GM12892 (cell line): Measurements from ENCODE around the gene DPM3.

Experiments
- DNase-seq: peaks from one replicate; pipeline ENCODE4 v3.0.0; 2011; ENCODE audit not compliant: insufficient read length
- FAIRE-seq: peaks from 2 replicates; lab custom pipeline; 2011; peaks lifted over from hg19 to GRCh38; lab: Jason Lieb, UNC
- POLR2A ChIP-seq: IDR thresholded peaks from 2 replicates; pipeline ENCODE4 v1.6.1; 2011; ENCODE audit warnings: low read depth, low read length, control low read depth
- POLR2AphosphoS5 ChIP-seq: IDR thresholded peaks from 2 replicates; pipeline ENCODE4 v1.6.1; 2011; ENCODE audit warnings: low read depth, low read length, control low read depth
- TAF1 ChIP-seq: IDR thresholded peaks from 2 replicates; pipeline ENCODE4 v1.6.1; 2011; ENCODE audit warnings: low read depth, mild to moderate bottlenecking, control low read depth, low read length, borderline replicate concordance

DPM3 gene

GRCh38 chr1:155110381-155110780 lies 29.9 kb downstream of the DPM3 start:
- no peak for DNase-seq
- no peak for FAIRE-seq
- TF ChIP-seq POLR2AphosphoS5 (no peak), TAF1 (no peak), POLR2A (no peak)

- FAIRE-seq: no peak
- no peak for TF ChIP-seq POLR2AphosphoS5
- TF ChIP-seq TAF1: no peak
- no peak for DNase-seq
These were observed 32.0 kb downstream of the DPM3 start for GRCh38 chr1:155108296-155108695.

- TF ChIP-seq POLR2A: no peak
- no peak for TF ChIP-seq TAF1
- no peak for TF ChIP-seq POLR2AphosphoS5
- FAIRE-seq: no peak
- no peak for DNase-seq
These were observed 32.7 kb downstream of the DPM3 start for GRCh38 chr1:155107309-155108264.

- FAIRE-seq (no peak), DNase-seq (no peak)
- no peak for TF ChIP-seq TAF1
- TF ChIP-seq POLR2AphosphoS5: no peak
- no peak for TF ChIP-seq POLR2A
These were observed 33.5 kb downstream of the DPM3 start for GRCh38 chr1:155106862-155107261.

GRCh38 chr1:155105604-155106011 lies 34.7 kb downstream of the DPM3 start:
- no peak for TF ChIP-seq TAF1
- TF ChIP-seq POLR2A: no peak
- no peak for TF ChIP-seq POLR2AphosphoS5
- DNase-seq: no peak
- no peak for FAIRE-seq

GRCh38 chr1:155104605-155105534 lies 35.5 kb downstream of the DPM3 start:
- TF ChIP-seq POLR2A (no peak), POLR2AphosphoS5 (no peak), TAF1 (no peak)
- FAIRE-seq: no peak
- no peak for DNase-seq

- TF ChIP-seq POLR2AphosphoS5 (no peak), POLR2A (no peak)
- no peak for FAIRE-seq
These were observed 37.0 kb downstream of the DPM3 start for GRCh38 chr1:155103325-155103724.

GRCh38 chr1:155099331-155099730 lies 41.0 kb downstream of the DPM3 start:
- TF ChIP-seq TAF1: no peak
- DNase-seq: no peak
- FAIRE-seq: no peak

More at GRCh38 chr1:155103325-155103724, 37.0 kb downstream of the DPM3 start:
- no peak for DNase-seq

GRCh38 chr1:155094622-155094948 lies 45.7 kb downstream of the DPM3 start:
- DNase-seq: no peak
- no peak for FAIRE-seq
- TF ChIP-seq POLR2AphosphoS5: no peak
- no peak for TF ChIP-seq POLR2A
- TF ChIP-seq TAF1: no peak

- no peak for FAIRE-seq
- no peak for DNase-seq
- no peak for TF ChIP-seq POLR2AphosphoS5
- no peak for TF ChIP-seq TAF1
- no peak for TF ChIP-seq POLR2A
These were observed 46.3 kb downstream of the DPM3 start for GRCh38 chr1:155093911-155094621.

GRCh38 chr1:155092641-155093040 lies 47.7 kb downstream of the DPM3 start:
- no peak for TF ChIP-seq TAF1
- no peak for TF ChIP-seq POLR2AphosphoS5
- no peak for TF ChIP-seq POLR2A
- no peak for DNase-seq
- no peak for FAIRE-seq
